A673 (cell line): ENCODE measurements around the gene PIM2.

Experiments used
- CTCF ChIP-seq: fragments of 300-800, 200-600 bp; sonication (generic); conservative IDR thresholded peaks from 2 replicates; pipeline ENCODE4 v1.5.1; 2017; ENCODE audit warnings: low read depth, mild to moderate bottlenecking, antibody characterized with exemption, low read length, moderate library complexity, mixed read lengths
- EZH2 ChIP-seq: fragments of 200-600 bp; sonication (generic); IDR thresholded peaks from 2 replicates; pipeline ENCODE4 v1.6.1; 2017; ENCODE audit warnings: borderline replicate concordance, low read depth, mild to moderate bottlenecking, mixed read lengths, antibody characterized with exemption, low read length; ENCODE audit not compliant: poor library complexity, severe bottlenecking

GRCh38 chrX:48919947-48920717, 1.3 kb upstream of the PIM2 start:
- TF ChIP-seq CTCF (no peak), EZH2 (no peak)
